HEK293T (cell line): Measurements from ENCODE around the gene WWOX.

ENCODE experiments used
- BHLHE40 ChIP-seq: fragments of 450-650 bp; IDR thresholded peaks from 2 replicates; pipeline ENCODE4 v1.6.1; 2016; ENCODE audit warnings: mild to moderate bottlenecking, moderate library complexity, borderline replicate concordance
- FOXK2 ChIP-seq: fragments of 450-650 bp; IDR thresholded peaks from 2 replicates; pipeline ENCODE4 v1.6.1; 2016; ENCODE audit warnings: mild to moderate bottlenecking
- FOXM1 ChIP-seq: fragments of 450-650 bp; IDR thresholded peaks from 2 replicates; pipeline ENCODE4 v1.6.1; 2017; ENCODE audit warnings: mild to moderate bottlenecking, borderline replicate concordance
- L3MBTL2 ChIP-seq: fragments of 450-650 bp; conservative IDR thresholded peaks from 2 replicates; pipeline ENCODE4 v1.6.1; 2016; ENCODE audit warnings: mild to moderate bottlenecking
- LEF1 ChIP-seq: fragments of 450-650 bp; IDR thresholded peaks from 2 replicates; pipeline ENCODE4 v1.6.1; 2017; ENCODE audit warnings: mild to moderate bottlenecking, borderline replicate concordance
- NFRKB ChIP-seq: fragments of 450-650 bp; IDR thresholded peaks from 2 replicates; pipeline ENCODE4 v1.6.1; 2016; ENCODE audit warnings: mild to moderate bottlenecking, moderate library complexity
- SUZ12 ChIP-seq: fragments of 450-650 bp; IDR thresholded peaks from 2 replicates; pipeline ENCODE4 v1.6.1; 2016; ENCODE audit warnings: mild to moderate bottlenecking
- TARDBP ChIP-seq: fragments of 450-650 bp; IDR thresholded peaks from 2 replicates; pipeline ENCODE4 v1.6.1; 2016
- TF ChIP-seq, protein P1 (sequence below): fragments of 450-650 bp; IDR thresholded peaks from 2 replicates; pipeline ENCODE4 v1.6.1; 2016

DNA sequence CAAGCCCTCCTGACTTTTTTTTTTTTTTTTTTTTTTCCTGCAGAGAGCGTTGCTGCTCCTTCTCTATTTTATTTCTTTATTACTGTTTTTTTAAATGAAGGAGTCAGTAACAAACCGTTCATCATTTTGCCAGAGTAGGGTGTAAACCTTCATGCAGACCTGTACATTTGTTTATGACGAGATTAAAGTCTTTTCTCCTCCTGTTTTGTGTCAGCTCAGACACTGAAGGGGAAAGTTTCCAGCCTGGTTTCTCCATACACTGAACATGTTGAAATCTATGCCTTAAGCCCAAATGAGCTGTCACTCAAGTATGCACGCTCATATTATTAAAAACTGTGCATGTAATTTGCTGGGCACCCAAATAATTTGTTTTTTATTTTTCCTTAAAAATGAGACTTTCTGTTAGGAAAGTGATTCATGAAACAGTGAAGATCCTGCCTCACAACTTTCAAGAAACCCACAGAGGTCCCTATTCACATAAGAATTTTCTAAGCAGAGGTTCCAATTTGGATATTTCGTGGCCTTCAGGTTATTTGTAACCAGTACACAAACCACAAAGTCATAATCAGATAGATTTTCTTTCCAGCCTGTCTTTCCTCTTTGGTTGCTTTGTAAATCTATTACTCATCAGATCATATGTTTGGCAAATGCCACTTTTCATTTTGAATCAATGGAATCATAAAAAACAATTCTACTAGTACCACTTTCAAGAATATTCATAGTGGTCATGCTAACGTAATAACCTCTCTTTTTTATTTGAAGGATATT, 800.8 kb downstream of the WWOX start:
- no peak for TF ChIP-seq BHLHE40
- TF ChIP-seq FOXM1 = no peak
- TF ChIP-seq, protein P1, sequence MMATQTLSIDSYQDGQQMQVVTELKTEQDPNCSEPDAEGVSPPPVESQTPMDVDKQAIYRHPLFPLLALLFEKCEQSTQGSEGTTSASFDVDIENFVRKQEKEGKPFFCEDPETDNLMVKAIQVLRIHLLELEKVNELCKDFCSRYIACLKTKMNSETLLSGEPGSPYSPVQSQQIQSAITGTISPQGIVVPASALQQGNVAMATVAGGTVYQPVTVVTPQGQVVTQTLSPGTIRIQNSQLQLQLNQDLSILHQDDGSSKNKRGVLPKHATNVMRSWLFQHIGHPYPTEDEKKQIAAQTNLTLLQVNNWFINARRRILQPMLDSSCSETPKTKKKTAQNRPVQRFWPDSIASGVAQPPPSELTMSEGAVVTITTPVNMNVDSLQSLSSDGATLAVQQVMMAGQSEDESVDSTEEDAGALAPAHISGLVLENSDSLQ = no peak
- no peak for TF ChIP-seq TARDBP
- no peak for TF ChIP-seq SUZ12
- TF ChIP-seq NFRKB = no peak
- no peak for TF ChIP-seq LEF1
- TF ChIP-seq FOXK2 = no peak
- no peak for TF ChIP-seq L3MBTL2
